HG02938 (cell line): ENCODE results near the gene UTP20.

Experiments
- ATAC-seq: cut with Tn5 transposase; IDR thresholded peaks from one replicate; pipeline ENCODE4 v1.9.1; 2021; ENCODE audit warnings: mild to moderate bottlenecking, moderate library complexity; ENCODE audit not compliant: unreplicated experiment

UTP20 gene

DNA sequence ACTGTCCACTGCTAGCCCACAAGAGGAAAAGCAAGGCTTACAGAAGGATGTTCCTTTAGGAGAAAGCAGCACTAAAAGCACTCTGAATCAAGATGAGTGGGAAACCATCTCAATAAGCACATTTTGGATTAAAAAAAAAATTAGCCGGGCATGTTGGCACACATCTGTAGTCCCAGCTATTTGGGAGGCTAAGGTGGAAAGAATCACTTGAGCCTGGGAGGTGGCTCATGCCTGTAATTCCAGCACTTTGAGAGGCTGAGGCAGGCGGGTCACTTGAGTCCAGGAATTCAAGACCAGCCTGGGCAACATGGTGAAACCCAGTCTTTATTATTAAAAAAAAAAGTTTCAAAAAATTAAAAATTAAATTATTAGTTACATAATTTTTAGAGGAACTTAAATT, 144.7 kb downstream of the UTP20 start:
- no peak for ATAC-seq

DNA sequence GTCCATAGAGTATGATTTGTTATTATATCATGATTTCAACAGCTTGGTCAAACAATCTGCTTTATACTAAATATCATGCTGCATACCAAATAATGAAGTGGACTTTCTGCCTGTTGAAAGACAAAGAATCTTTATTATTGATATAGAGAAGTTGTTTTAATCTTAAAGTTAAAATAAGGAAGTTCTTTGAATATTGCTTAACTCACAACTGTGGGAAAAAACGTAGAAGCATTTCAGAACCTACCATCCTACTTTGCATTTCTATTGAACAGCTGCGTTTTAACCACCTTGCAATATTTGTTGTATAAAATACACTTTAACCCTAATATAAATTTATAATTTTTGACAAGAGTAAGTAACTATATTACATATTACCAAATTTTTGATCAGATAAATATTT, 150.6 kb downstream of the UTP20 start:
- no peak for ATAC-seq

DNA sequence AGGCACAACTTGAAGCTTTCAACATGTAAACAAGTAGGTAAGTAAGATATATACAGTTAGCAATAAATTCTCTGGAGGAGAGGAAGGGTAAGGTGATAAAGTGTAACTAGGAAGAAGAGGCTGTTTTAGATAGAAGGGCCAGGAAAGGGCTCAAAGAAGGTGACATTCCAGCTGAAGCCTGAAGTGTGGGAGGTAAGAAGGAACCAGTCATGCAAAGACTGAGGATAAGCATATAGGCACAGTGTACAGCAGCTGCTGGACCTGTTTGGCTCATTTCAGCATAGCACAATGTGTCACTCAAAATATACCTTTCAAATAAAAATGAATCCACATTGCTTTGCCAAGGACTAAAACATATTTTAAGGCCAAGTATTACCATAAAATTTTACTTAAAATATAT, 156.2 kb downstream of the UTP20 start:
- no peak for ATAC-seq
